ENCODE data around the gene ARHGAP6. TPM values are rescaled to one million over a fixed set of nuclear protein-coding genes. Genes with fewer than 3 reads are reported as not detected.
A peak's percentile ranks its signal among the peaks of the same experiment; 100 is the strongest.

ARHGAP6 gene
- total and polyA plus RNA-seq, 8 donors, result 2.2 to 26.4 (median 8.7) TPM

GRCh38 chrX:11702965-11703631 lies 37.4 kb upstream of the ARHGAP6 start:
- no peaks in the 10 kb centered on the region for H3K9me3 ChIP-seq
- H3K4me1 ChIP-seq, result no peaks in the 10 kb centered on the region
- H3K4me3 ChIP-seq, result no peak overlapping the region
- H3K36me3 ChIP-seq, result no peaks in the 10 kb centered on the region
- no peak for TF ChIP-seq EP300 (IDR thresholded peaks at IDR 0.05)
- TF ChIP-seq CTCF (IDR thresholded peaks at IDR 0.05), result no peak
- TF ChIP-seq POLR2AphosphoS5 (IDR thresholded peaks at IDR 0.05), result no peak
- TF ChIP-seq POLR2A (IDR thresholded peaks at IDR 0.05), result no peak
- 32 to 58% (median 57%) methylated on average over 6 of the region's 6 CpGs for WGBS, 5 donors
- intact Hi-C loops (cut with DNase I; ENCODE audit: low total_unique reads), result no loop called here
- peaks cover 0 to 10% (median 0%) of the 10 kb centered on the region in 3 donors for H3K27me3 ChIP-seq
- no peak for DNase-seq
- H3K27ac ChIP-seq, result no peak overlapping the region

- TF ChIP-seq POLR2A (IDR thresholded peaks at IDR 0.05) (no peak), CTCF (IDR thresholded peaks at IDR 0.05) (no peak), EP300 (IDR thresholded peaks at IDR 0.05) (no peak), POLR2AphosphoS5 (IDR thresholded peaks at IDR 0.05) (no peak)
- Histone ChIP-seq H3K36me3 (no peaks in the 10 kb centered on the region), H3K27me3 (peaks cover 0 to 10% (median 0%) of the 10 kb centered on the region in 3 donors), H3K27ac (no peak overlapping the region), H3K9me3 (no peaks in the 10 kb centered on the region), H3K4me3 (no peak overlapping the region), H3K4me1 (no peaks in the 10 kb centered on the region)
- no peak for DNase-seq
- intact Hi-C loops (cut with DNase I; ENCODE audit: low total_unique reads), result no loop called here
- WGBS, 5 donors, result 86 to 93% (median 89%) methylated on average over 3 of the region's 3 CpGs
These were observed 36.7 kb upstream of the ARHGAP6 start for GRCh38 chrX:11702420-11702819.

- H3K27ac ChIP-seq, result peak overlapping the region in 1 of 5 donors; percentile 22
These were observed 33.0 kb upstream of the ARHGAP6 start for GRCh38 chrX:11698702-11699101.

GRCh38 chrX:11688201-11688600 lies 22.5 kb upstream of the ARHGAP6 start:
- Histone ChIP-seq H3K36me3 (no peaks in the 10 kb centered on the region), H3K27ac (no peak overlapping the region), H3K27me3 (peaks cover 0 to 3% (median 0%) of the 10 kb centered on the region in 3 donors), H3K4me1 (no peaks in the 10 kb centered on the region), H3K9me3 (no peaks in the 10 kb centered on the region), H3K4me3 (no peak overlapping the region)
- intact Hi-C loops (cut with DNase I; ENCODE audit: low total_unique reads), result no loop called here
- DNase-seq, result no peak
- 43 to 74% (median 51%) methylated on average over 2 of the region's 2 CpGs for WGBS, 5 donors
- TF ChIP-seq POLR2A (IDR thresholded peaks at IDR 0.05) (no peak), EP300 (IDR thresholded peaks at IDR 0.05) (no peak), CTCF (IDR thresholded peaks at IDR 0.05) (no peak), POLR2AphosphoS5 (IDR thresholded peaks at IDR 0.05) (no peak)

More at GRCh38 chrX:11698702-11699101, 33.0 kb upstream of the ARHGAP6 start:
- DNase-seq, result peak in 1 of 2 donors; percentile 31
- WGBS, 5 donors, result 63 to 84% (median 72%) methylated on average over 3 of the region's 3 CpGs
- Histone ChIP-seq H3K27me3 (peaks cover 0 to under 1% (median 0%) of the 10 kb centered on the region in 3 donors), H3K4me3 (no peak overlapping the region), H3K9me3 (no peaks in the 10 kb centered on the region), H3K36me3 (no peaks in the 10 kb centered on the region), H3K4me1 (no peaks in the 10 kb centered on the region)
- no peak for TF ChIP-seq CTCF (IDR thresholded peaks at IDR 0.05)
- no peak for TF ChIP-seq POLR2A (IDR thresholded peaks at IDR 0.05)
- no peak for TF ChIP-seq POLR2AphosphoS5 (IDR thresholded peaks at IDR 0.05)
- no peak for TF ChIP-seq EP300 (IDR thresholded peaks at IDR 0.05)
- intact Hi-C loops (cut with DNase I; ENCODE audit: low total_unique reads), result no loop called here
